Peyer's patch (tissue), 4 donors: Measurements from ENCODE around the gene SEPTIN12.

Source experiments
- POLR2A ChIP-seq, 2 donors: fragments of 450-650 bp; IDR thresholded peaks; one replicate each; pipeline ENCODE4 v1.5.1; 2017; ENCODE audit warnings: antibody characterized with exemption in 2 of 2, mild to moderate bottlenecking in 2 of 2, moderate library complexity in 2 of 2
- TF ChIP-seq, protein P1 (sequence below), 6 experiments: fragments of 450-650 bp in 4 of 6; fragments of 200-600 bp in 2 of 6; sonication (generic) in 1 of 6; IDR thresholded peaks; one replicate each; pipeline ENCODE4 v1.5.1; 2017 to 2019; ENCODE audit warnings: antibody characterized with exemption in 6 of 6, mild to moderate bottlenecking in 3 of 6, moderate library complexity in 1 of 6

DNA sequence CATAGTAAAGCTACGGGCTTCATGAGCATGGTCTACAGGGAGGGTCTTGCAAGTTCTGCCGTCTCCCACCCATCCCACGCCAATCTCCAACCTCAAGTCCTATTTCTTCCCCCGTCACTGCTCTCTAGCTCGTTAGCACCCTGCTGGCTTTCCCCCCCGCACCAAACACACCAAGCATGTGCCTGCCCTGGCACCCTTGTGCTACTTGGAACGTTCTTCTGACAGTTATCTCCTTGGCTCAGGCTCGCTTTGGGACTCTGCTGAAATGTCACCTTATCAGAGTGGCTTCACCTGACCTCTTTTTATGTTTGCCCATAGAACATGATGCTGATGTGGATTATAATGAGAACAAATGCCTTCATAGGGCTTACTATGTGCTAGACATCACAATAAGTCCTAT is 37.1 kb upstream of the SEPTIN12 start:
- TF ChIP-seq, protein P1, sequence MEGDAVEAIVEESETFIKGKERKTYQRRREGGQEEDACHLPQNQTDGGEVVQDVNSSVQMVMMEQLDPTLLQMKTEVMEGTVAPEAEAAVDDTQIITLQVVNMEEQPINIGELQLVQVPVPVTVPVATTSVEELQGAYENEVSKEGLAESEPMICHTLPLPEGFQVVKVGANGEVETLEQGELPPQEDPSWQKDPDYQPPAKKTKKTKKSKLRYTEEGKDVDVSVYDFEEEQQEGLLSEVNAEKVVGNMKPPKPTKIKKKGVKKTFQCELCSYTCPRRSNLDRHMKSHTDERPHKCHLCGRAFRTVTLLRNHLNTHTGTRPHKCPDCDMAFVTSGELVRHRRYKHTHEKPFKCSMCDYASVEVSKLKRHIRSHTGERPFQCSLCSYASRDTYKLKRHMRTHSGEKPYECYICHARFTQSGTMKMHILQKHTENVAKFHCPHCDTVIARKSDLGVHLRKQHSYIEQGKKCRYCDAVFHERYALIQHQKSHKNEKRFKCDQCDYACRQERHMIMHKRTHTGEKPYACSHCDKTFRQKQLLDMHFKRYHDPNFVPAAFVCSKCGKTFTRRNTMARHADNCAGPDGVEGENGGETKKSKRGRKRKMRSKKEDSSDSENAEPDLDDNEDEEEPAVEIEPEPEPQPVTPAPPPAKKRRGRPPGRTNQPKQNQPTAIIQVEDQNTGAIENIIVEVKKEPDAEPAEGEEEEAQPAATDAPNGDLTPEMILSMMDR (IDR thresholded peaks at IDR 0.05), result no peak
- no peak for TF ChIP-seq POLR2A (IDR thresholded peaks at IDR 0.05)
